ENCODE results near the gene COMMD8. TPM values are rescaled to one million over a fixed set of nuclear protein-coding genes. Genes with fewer than 3 reads are reported as not detected.

The COMMD8 gene
- total and polyA plus RNA-seq, 10 of the 15 experiments (the other 5 are each of a cell fraction or from before 2014, with no cell fraction given), result 27.6 to 156 (median 48.4) TPM

GRCh38 chr4:47418147-47418546 is 45.4 kb downstream of the COMMD8 start:
- RAD21 ChIA-PET (ENCODE audit: unreplicated experiment), result no interaction called here

DNA sequence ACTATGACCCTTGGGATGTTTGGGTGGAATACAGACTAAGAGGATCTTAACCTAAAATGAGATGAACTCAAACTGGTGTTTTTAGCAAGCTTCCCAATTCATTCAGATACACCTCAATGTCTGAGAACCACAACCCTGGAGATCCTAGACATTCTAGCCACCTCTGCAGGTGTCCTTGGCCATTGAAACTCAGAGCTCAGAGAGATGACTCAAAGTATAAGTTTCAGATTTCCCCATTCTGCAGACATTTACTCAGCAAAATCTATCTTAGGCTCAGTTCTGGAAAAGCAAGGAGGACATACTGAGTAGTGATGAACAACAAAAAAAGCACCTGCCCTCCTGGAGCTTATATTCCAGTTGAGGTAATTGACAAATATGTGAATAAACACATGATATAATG is 47.8 kb downstream of the COMMD8 start:
- H3K4me3 ChIP-seq, result no peak overlapping the region
- H3K9me3 ChIP-seq (replicated peaks; ENCODE audit: control insufficient read depth, insufficient read depth, low read length), result no peaks in the 10 kb centered on the region
- BruUV-seq (replicated peaks), result no TSS peak
- RAD21 ChIA-PET (ENCODE audit: unreplicated experiment), result no interaction called here
- no peaks in the 10 kb centered on the region for H3K36me3 ChIP-seq (ENCODE audit: control insufficient read depth in 2 of 2, insufficient read depth in 2 of 2, low read length in 1 of 2)
- H3K9ac ChIP-seq (ENCODE audit: control insufficient read depth, insufficient read depth, low read length), result no peak overlapping the region
- DNase-seq (ENCODE audit: low read depth, low spot score) (no peak), ATAC-seq (peak; percentile 45), FAIRE-seq (no peak)
- intact Hi-C loops (cut with micrococcal nuclease; ENCODE audit: unreplicated experiment), result no loop called here
- H4K20me1 ChIP-seq (ENCODE audit: control insufficient read depth, insufficient read depth), result no peaks in the 10 kb centered on the region
- H3K27me3 ChIP-seq (replicated peaks in 1 of 2; ENCODE audit: control insufficient read depth in 2 of 2, insufficient read depth in 2 of 2, low read length in 1 of 2), result no peaks in the 10 kb centered on the region
- no peak overlapping the region for H2AFZ ChIP-seq (ENCODE audit: control insufficient read depth, low read depth, low read length)
- peaks cover 4% of the 10 kb centered on the region; the same call in 1 of the 2 replicates for H3K4me1 ChIP-seq (ENCODE audit: control insufficient read depth, insufficient read depth, low read length)
- no peak overlapping the region for H3K4me2 ChIP-seq (ENCODE audit: control insufficient read depth, insufficient read depth)
- in situ Hi-C loops (cut with MboI), result no loop called here
- no peak for TF ChIP-seq MYB (IDR thresholded peaks at IDR 0.05; ENCODE audit: borderline replicate concordance, low read depth, low read length)
- peak; percentile 31; the same call in 1 of the 2 replicates for TF ChIP-seq MEF2A (IDR thresholded peaks at IDR 0.05; ENCODE audit: insufficient read depth, low read depth, low read length)
- no peak for TF ChIP-seq ETV6 (conservative IDR thresholded peaks at IDR 0.05 in 1 of 2, IDR thresholded peaks at IDR 0.05 in 1 of 2; ENCODE audit: borderline replicate concordance in 1 of 2, low read depth in 1 of 2)
- no peaks in the 10 kb centered on the region for H3K79me2 ChIP-seq (ENCODE audit: control insufficient read depth, insufficient read depth, low read length)
- no peak overlapping the region for H3K27ac ChIP-seq (ENCODE audit: control insufficient read depth, insufficient read depth)
- CTCF ChIA-PET, result interaction anchor here (0.9 kb wide), 1 partner anchor 12 kb away, joined by 3 read pairs; no protein-coding TSS in a partner anchor
- SMC1A ChIA-PET (ENCODE audit: uncharacterized antibody, unreplicated experiment), result no interaction called here
- POLR2A ChIA-PET, result no interaction called here

More at GRCh38 chr4:47418147-47418546, 45.4 kb downstream of the COMMD8 start:
- DNase-seq (ENCODE audit: low read depth, low spot score), result no peak
- no peaks in the 10 kb centered on the region for H3K27me3 ChIP-seq (replicated peaks in 1 of 2; ENCODE audit: control insufficient read depth in 2 of 2, insufficient read depth in 2 of 2, low read length in 1 of 2)
- H3K4me3 ChIP-seq, result no peak overlapping the region
- SMC1A ChIA-PET (ENCODE audit: uncharacterized antibody, unreplicated experiment), result no interaction called here
- H3K9ac ChIP-seq (ENCODE audit: control insufficient read depth, insufficient read depth, low read length), result no peak overlapping the region
- no peak for FAIRE-seq
- H3K9me3 ChIP-seq (replicated peaks; ENCODE audit: control insufficient read depth, insufficient read depth, low read length), result no peaks in the 10 kb centered on the region
- H2AFZ ChIP-seq (ENCODE audit: control insufficient read depth, low read depth, low read length), result no peak overlapping the region
- CTCF ChIA-PET, result no interaction called here
- TF ChIP-seq MTA2 (IDR thresholded peaks at IDR 0.05; ENCODE audit: low read depth), result no peak
- TF ChIP-seq KDM1A (IDR thresholded peaks at IDR 0.05; ENCODE audit: borderline replicate concordance), result no peak
- no peak for TF ChIP-seq HDAC6 (IDR thresholded peaks at IDR 0.05; ENCODE audit: unreplicated experiment)
- no peak for TF ChIP-seq ESRRA (IDR thresholded peaks at IDR 0.05; ENCODE audit: low read length)
- no peak for TF ChIP-seq SREBF2 (IDR thresholded peaks at IDR 0.05; ENCODE audit: low read length)
- no peak for TF ChIP-seq JUNB (IDR thresholded peaks at IDR 0.05)
- no peak for TF ChIP-seq RB1 (IDR thresholded peaks at IDR 0.05; ENCODE audit: borderline replicate concordance)
- H3K4me1 ChIP-seq (ENCODE audit: control insufficient read depth, insufficient read depth, low read length), result peaks cover 4% of the 10 kb centered on the region; the same call in 1 of the 2 replicates
- no peaks in the 10 kb centered on the region for H3K36me3 ChIP-seq (ENCODE audit: control insufficient read depth in 2 of 2, insufficient read depth in 2 of 2, low read length in 1 of 2)
- H4K20me1 ChIP-seq (ENCODE audit: control insufficient read depth, insufficient read depth), result no peaks in the 10 kb centered on the region
- no peak for ATAC-seq
- 3% methylated on average over 2 of the region's 2 CpGs for WGBS (ENCODE audit: insufficient coverage, insufficient replicate concordance, low lambda C conversion rate, missing lambda C conversion rate)
- no TSS peak for BruUV-seq (replicated peaks)
- intact Hi-C loops (cut with micrococcal nuclease; ENCODE audit: unreplicated experiment), result no loop called here
- POLR2A ChIA-PET, result no interaction called here
- in situ Hi-C loops (cut with MboI), result no loop called here
- H3K4me2 ChIP-seq (ENCODE audit: control insufficient read depth, insufficient read depth), result no peak overlapping the region
- H3K27ac ChIP-seq (ENCODE audit: control insufficient read depth, insufficient read depth), result no peak overlapping the region
- H3K79me2 ChIP-seq (ENCODE audit: control insufficient read depth, insufficient read depth, low read length), result no peaks in the 10 kb centered on the region
